Mammary epithelial cell (primary cell): ENCODE results near the gene CALB2.

Source experiments
- CTCF ChIP-seq, 2 donors: IDR thresholded peaks in 1 of 2; conservative IDR thresholded peaks in 1 of 2; 2 replicates each; pipeline ENCODE4 v1.5.1; 2011 to 2012; ENCODE audit warnings: inconsistent platforms in 2 of 2, low read length in 2 of 2, mild to moderate bottlenecking in 2 of 2, control low read depth in 1 of 2, low read depth in 1 of 2; ENCODE audit not compliant: insufficient read depth in 1 of 2; ENCODE audit errors: extremely low read depth in 1 of 2
- EZH2 ChIP-seq: IDR thresholded peaks from 2 replicates; pipeline ENCODE4 v1.6.1; 2012; ENCODE audit warnings: low read length, inconsistent platforms, borderline replicate concordance

DNA sequence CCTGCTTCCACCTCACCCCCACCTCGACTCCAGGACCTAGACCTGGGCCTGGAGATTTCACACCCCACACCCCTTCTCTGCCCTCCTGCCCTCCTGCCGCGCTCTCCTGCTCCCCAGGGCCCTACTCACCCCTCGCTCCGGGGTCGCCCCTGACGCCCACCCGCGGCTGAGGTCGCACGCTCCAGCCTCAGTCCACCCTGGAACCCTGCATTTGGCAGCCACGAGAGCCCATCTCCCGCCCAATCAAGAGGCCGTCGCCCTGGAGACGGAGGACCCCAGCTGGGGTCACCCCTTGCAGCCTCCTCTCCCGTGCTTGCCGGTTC is 67.2 kb downstream of the CALB2 start:
- TF ChIP-seq CTCF (conservative IDR thresholded peaks at IDR 0.05 in 1 of 2, IDR thresholded peaks at IDR 0.05 in 1 of 2; ENCODE audit: extremely low read depth in 1 of 2, insufficient read depth in 1 of 2, low read depth in 1 of 2, low read length in 2 of 2) (no peak), EZH2 (no peak)
